Measurements from ENCODE around the gene SALL4. TPM values are rescaled to one million over a fixed set of nuclear protein-coding genes. Genes with fewer than 3 reads are reported as not detected.

Gene SALL4
- 0.65 and 1.8 TPM in 2 replicates for total RNA-seq

GRCh38 chr20:51802170-51802751, at the start of gene SALL4:
SALL4 (minus strand) TSS chr20:51802521; CDS start chr20:51802408, 113 bp downstream.

GRCh38 chr20:51767867-51768758, 34.2 kb downstream of the SALL4 start, which contains the start of gene ATP9A:
ATP9A (minus strand) TSS chr20:51768390; CDS start chr20:51768369, 21 bp downstream.

Other genes with a start within 250 kb of the SALL4 start
- gene ATP9A, start 34.1 kb downstream of the SALL4 start, total RNA-seq, result 15.3 and 47.7 TPM in 2 replicates

Measured in mesangial cell (primary cell).